Esophagus muscularis mucosa (tissue), 4 donors: Measurements from ENCODE around the gene ZNF385A. TPM values are rescaled to one million over a fixed set of nuclear protein-coding genes. Genes with fewer than 3 reads are reported as not detected.

Experiments
- DNase-seq: peaks from one replicate; pipeline ENCODE4 v3.0.0-alpha.2; 2017; ENCODE audit errors: extremely low spot score
- H3K27ac ChIP-seq, 4 donors: fragments of 200-600 bp; sonication (generic); replicated peaks in 1 of 4; 1 replicate in 3 of 4; 2 replicates in 1 of 4; pipeline ENCODE4 v1.5.1; 2016 to 2019; ENCODE audit warnings: mild to moderate bottlenecking in 1 of 4
- H3K27me3 ChIP-seq, 4 donors: fragments of 200-600 bp; sonication (generic); one replicate each; pipeline versions ENCODE4 v1.5.1 to v1.6.0; 2016 to 2019
- H3K36me3 ChIP-seq, 4 donors: fragments of 200-600 bp; sonication (generic); one replicate each; pipeline ENCODE4 v1.5.1; 2016 to 2019
- H3K4me1 ChIP-seq, 4 donors: fragments of 200-600 bp; sonication (generic); one replicate each; pipeline ENCODE4 v1.5.1; 2016 to 2019
- H3K4me3 ChIP-seq, 4 donors: fragments of 200-600 bp; sonication (generic); 1 replicate in 2 of 4; 2 replicates in 2 of 4; pipeline ENCODE4 v1.5.1; 2016 to 2019; ENCODE audit warnings: mild to moderate bottlenecking in 4 of 4, moderate library complexity in 1 of 4
- H3K9me3 ChIP-seq, 4 donors: fragments of 200-600 bp; sonication (generic); 1 replicate in 3 of 4; 2 replicates in 1 of 4; pipeline ENCODE4 v1.5.1; 2016 to 2019
- EP300 ChIP-seq: sonication (generic); formaldehyde crosslinking; IDR thresholded peaks from one replicate; pipeline ENCODE4 v1.6.1; 2017; ENCODE audit warnings: antibody characterized with exemption
- POLR2A ChIP-seq: fragments of 450-650 bp; IDR thresholded peaks from one replicate; pipeline ENCODE4 v1.6.1; 2017; ENCODE audit warnings: antibody characterized with exemption, moderate library complexity, mild to moderate bottlenecking, low read depth
- POLR2AphosphoS5 ChIP-seq, 2 donors: sonication (generic); formaldehyde crosslinking; IDR thresholded peaks; one replicate each; pipeline ENCODE4 v1.6.1; 2017; ENCODE audit warnings: antibody characterized with exemption in 2 of 2
- WGBS: methylation state at CpG from one replicate; pipeline ENCODE4 v1.1.5; 2018; 5-methylcytosine and 5-hydroxymethylcytosine counted together
- intact Hi-C: fragments of 100-400 bp; cut with DNase I; formaldehyde crosslinking; loops from one replicate; pipeline ENCODE4 v1.15.1; 2023
- total RNA-seq, 4 donors: library from RNA; depleted of rRNA; stranded (reverse); fragments of >200 nt; gene quantifications; one replicate each; pipeline versions ENCODE4 v1.1.0 to v1.2.1, GENCODE V29; 2016
- TF ChIP-seq, protein P1 (sequence below), 3 experiments: fragments of 200-600 bp in 2 of 3; fragments of 450-650 bp in 1 of 3; sonication (generic) in 2 of 3; IDR thresholded peaks; one replicate each; pipeline ENCODE4 v1.5.1; 2017 to 2019; ENCODE audit warnings: antibody characterized with exemption in 3 of 3, mild to moderate bottlenecking in 2 of 3, moderate library complexity in 1 of 3

The ZNF385A gene
- total RNA-seq, 4 donors from 2014 or later: 15.7 to 32.6 (median 19.4) TPM

DNA sequence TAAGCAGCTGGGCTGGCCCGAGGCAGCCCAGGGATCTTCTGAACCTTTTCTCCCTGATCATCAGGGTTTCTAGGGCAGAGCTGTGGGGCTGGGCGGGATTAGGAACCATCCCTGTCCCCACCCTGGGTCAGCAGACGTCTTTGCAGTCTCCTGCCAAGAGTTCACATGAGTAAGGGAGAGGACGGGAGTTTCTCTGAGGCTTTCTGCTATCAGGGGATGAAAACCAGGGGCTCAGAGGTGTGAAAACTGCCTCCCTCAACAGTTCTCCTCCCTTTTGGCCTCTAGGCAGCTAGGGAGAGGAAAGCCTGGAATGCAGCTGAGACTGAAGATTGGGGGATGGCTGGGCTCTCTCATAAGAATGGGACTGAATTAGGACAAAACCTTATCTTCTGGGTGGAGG lies 7.9 kb downstream of the ZNF385A start:
- H3K27me3 ChIP-seq: no peaks in the 10 kb centered on the region
- no peak overlapping the region for H3K4me3 ChIP-seq
- intact Hi-C loops: no loop called here
- no peaks in the 10 kb centered on the region for H3K9me3 ChIP-seq
- no peak for DNase-seq
- TF ChIP-seq POLR2AphosphoS5 (IDR thresholded peaks at IDR 0.05) (peak in 1 of 2 donors; percentile 35), EP300 (no peak), POLR2A (no peak)
- TF ChIP-seq, protein P1, sequence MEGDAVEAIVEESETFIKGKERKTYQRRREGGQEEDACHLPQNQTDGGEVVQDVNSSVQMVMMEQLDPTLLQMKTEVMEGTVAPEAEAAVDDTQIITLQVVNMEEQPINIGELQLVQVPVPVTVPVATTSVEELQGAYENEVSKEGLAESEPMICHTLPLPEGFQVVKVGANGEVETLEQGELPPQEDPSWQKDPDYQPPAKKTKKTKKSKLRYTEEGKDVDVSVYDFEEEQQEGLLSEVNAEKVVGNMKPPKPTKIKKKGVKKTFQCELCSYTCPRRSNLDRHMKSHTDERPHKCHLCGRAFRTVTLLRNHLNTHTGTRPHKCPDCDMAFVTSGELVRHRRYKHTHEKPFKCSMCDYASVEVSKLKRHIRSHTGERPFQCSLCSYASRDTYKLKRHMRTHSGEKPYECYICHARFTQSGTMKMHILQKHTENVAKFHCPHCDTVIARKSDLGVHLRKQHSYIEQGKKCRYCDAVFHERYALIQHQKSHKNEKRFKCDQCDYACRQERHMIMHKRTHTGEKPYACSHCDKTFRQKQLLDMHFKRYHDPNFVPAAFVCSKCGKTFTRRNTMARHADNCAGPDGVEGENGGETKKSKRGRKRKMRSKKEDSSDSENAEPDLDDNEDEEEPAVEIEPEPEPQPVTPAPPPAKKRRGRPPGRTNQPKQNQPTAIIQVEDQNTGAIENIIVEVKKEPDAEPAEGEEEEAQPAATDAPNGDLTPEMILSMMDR (IDR thresholded peaks at IDR 0.05): no peak
- 61% methylated on average over 4 of the region's 4 CpGs for WGBS
- H3K36me3 ChIP-seq: no peaks in the 10 kb centered on the region
- peaks cover 38 to 77% (median 69%) of the 10 kb centered on the region in 4 donors for H3K4me1 ChIP-seq
- peak overlapping the region; percentile 65 to 86 (median 82) for H3K27ac ChIP-seq

DNA sequence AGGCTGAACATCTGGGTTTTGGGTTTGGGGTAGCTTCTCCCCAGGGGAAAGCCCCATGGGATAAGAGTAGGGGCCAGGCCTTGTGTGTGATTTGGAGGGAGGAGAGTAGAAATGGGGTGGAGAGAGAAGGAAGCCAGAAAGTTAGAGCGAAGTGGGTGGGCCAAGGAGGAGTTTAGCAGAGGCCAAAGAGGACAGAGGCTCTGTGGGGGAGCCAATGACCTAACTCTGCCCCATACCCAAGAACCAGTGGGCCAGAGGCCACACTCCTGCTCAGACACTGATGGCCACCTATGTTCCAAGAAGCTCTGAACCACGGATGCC lies 9.3 kb downstream of the ZNF385A start:
- Histone ChIP-seq H3K27me3 (no peaks in the 10 kb centered on the region), H3K36me3 (no peaks in the 10 kb centered on the region), H3K27ac (peak overlapping the region; percentile 65 to 86 (median 82)), H3K4me3 (no peak overlapping the region), H3K4me1 (peaks cover 51 to 90% (median 83%) of the 10 kb centered on the region in 4 donors), H3K9me3 (no peaks in the 10 kb centered on the region)
- no peak for DNase-seq
- TF ChIP-seq POLR2A (no peak), POLR2AphosphoS5 (IDR thresholded peaks at IDR 0.05) (no peak), EP300 (no peak)
- TF ChIP-seq, protein P1 (IDR thresholded peaks at IDR 0.05): no peak
- intact Hi-C loops: no loop called here
- WGBS: 64% methylated on average over 2 of the region's 2 CpGs

DNA sequence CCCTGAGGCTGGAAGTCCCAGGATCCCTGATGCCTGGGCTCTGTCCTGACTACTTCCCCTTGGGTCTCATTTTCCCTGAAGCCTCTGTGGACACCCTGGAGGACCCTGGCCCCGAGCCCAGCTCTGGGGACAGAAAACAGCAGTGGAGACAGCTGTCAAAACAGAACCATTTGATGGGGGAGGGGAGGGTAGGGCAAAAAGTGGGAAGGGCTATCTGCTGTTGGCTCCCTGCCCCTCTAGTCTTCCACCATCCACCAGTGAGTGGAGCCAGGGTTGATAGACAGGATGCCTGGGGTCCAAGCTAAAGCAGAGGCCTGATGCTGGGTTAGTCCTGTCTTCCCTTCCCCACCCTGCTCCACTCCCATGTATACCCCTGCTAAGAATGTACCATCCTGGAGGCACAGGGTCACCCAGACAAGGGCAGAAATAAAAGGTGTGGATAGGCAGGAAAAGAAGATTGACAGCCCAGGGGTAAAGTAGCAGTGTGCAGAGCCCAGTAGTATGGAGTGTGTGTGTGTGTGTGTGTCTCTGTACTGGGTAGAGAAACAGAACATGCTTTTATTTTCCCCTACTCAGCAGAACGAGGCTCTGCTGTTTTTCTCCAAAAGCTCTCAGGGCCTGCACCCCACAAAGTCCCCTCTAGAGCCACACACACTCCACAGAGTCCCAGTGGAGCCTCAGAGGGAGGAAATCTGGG lies 9.8 kb downstream of the ZNF385A start:
- H3K4me1 ChIP-seq: peaks cover 55 to 93% (median 87%) of the 10 kb centered on the region in 4 donors
- no peaks in the 10 kb centered on the region for H3K9me3 ChIP-seq
- no peak for TF ChIP-seq POLR2AphosphoS5 (IDR thresholded peaks at IDR 0.05)
- TF ChIP-seq, protein P1 (IDR thresholded peaks at IDR 0.05): no peak
- TF ChIP-seq POLR2A: no peak
- TF ChIP-seq EP300: no peak
- no peak for DNase-seq
- H3K27me3 ChIP-seq: no peaks in the 10 kb centered on the region
- 36% methylated on average over 2 of the region's 2 CpGs for WGBS
- H3K27ac ChIP-seq: peak overlapping the region; percentile 65 to 86 (median 82)
- H3K4me3 ChIP-seq: no peak overlapping the region
- intact Hi-C loops: no loop called here
- no peaks in the 10 kb centered on the region for H3K36me3 ChIP-seq

DNA sequence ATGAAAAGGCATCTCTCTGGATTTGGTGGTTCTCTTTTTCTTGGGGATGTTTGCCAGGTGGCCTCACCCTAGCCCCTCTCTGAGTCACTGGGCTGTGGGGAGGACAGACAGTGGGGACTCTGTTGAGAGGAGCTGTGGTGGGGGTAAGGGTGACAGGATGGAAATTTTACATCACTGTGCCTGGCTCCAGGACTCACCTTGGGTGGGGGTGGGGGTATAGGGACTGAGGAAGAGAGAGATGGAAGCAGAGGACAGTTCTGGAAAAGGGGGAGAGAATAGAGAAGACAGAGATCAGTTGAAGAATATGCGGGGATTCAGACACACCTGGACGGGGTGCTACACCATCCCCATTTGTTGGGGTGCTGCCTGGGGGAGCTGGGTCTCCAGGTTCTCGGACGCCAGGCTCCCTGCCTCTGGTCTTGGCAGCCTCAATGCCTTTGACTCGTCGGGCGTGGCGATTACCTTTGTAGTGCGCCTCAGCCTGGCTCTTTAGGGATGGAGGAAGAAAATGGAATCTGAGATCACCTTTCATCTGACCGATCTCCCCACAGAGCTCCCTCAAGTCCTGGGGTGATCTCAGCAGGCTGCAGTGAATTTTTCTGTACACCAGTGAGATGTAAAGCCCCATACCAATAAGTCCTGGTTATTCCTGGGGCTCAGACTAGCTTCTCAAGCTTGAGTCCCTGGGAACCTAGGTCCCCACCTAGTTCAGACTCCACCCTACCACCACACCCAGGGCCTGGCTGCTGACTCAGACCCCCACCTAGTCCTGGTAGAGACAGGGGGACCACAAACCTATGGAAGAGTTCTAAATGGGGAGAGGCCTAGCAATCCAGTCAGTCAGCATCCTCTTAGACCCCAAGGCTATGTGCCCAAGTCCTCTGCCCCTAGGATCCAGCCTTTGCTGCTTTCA lies 10.6 kb downstream of the ZNF385A start:
- intact Hi-C loops: no loop called here
- H3K4me1 ChIP-seq: peaks cover 58 to 93% (median 89%) of the 10 kb centered on the region in 4 donors
- DNase-seq: no peak

More for the DNA sequence above, 10.6 kb downstream of the ZNF385A start:
- Histone ChIP-seq H3K36me3 (no peaks in the 10 kb centered on the region), H3K27ac (peak overlapping the region; percentile 65 to 86 (median 82)), H3K4me3 (no peak overlapping the region), H3K27me3 (no peaks in the 10 kb centered on the region), H3K9me3 (no peaks in the 10 kb centered on the region)
- WGBS: 94% methylated on average over 8 of the region's 10 CpGs
- TF ChIP-seq EP300 (no peak), POLR2A (no peak), POLR2AphosphoS5 (IDR thresholded peaks at IDR 0.05) (no peak)
- TF ChIP-seq, protein P1 (IDR thresholded peaks at IDR 0.05): no peak
